Testis (tissue), 3 donors: ENCODE data around the gene HIPK3. TPM values are rescaled to one million over a fixed set of nuclear protein-coding genes. Genes with fewer than 3 reads are reported as not detected.
"Not testable (repeated sequence)": the region's sequence is repeated elsewhere in the genome, so short reads cannot be mapped to it uniquely, and the experiment has no call there.

Experiments
- DNase-seq: peaks from one replicate; pipeline ENCODE4 v3.0.0-alpha.2; 2019
- H3K27ac ChIP-seq, 2 donors: fragments of 200-600 bp; sonication (generic); one replicate each; pipeline ENCODE4 v1.5.1; 2019
- H3K27me3 ChIP-seq: fragments of 200-600 bp; sonication (generic); one replicate; pipeline ENCODE4 v1.5.1; 2019
- H3K36me3 ChIP-seq: fragments of 200-600 bp; sonication (generic); one replicate; pipeline ENCODE4 v1.5.1; 2017; ENCODE audit warnings: low read depth; ENCODE audit errors: missing control alignments
- H3K4me1 ChIP-seq: fragments of 200-600 bp; sonication (generic); one replicate; pipeline ENCODE4 v1.5.1; 2019
- H3K4me3 ChIP-seq, 2 donors: fragments of 200-600 bp; sonication (generic); one replicate each; pipeline ENCODE4 v1.5.1; 2017 to 2019
- H3K9me3 ChIP-seq: fragments of 200-600 bp; sonication (generic); one replicate; pipeline ENCODE4 v1.5.1; 2017
- POLR2A ChIP-seq: fragments of 450-650 bp; IDR thresholded peaks from one replicate; pipeline ENCODE4 v1.6.1; 2017; ENCODE audit warnings: antibody characterized with exemption, mild to moderate bottlenecking, moderate library complexity
- WGBS, 2 donors: methylation state at CpG; one replicate each; pipeline ENCODE4 v1.1.5; 2018; 5-methylcytosine and 5-hydroxymethylcytosine counted together
- intact Hi-C: fragments of 100-400 bp; cut with DNase I; formaldehyde crosslinking; loops from one replicate; pipeline ENCODE4 v1.15.1; 2023; ENCODE audit warnings: low total_unique reads
- polyA plus RNA-seq: library from polyadenylated mRNA; stranded (reverse); fragments of 350-450 nt; fragmentation: Illumina TruSeq; extraction: RNeasy Lipid Tissue Mini Kit (QIAGEN cat#74804); gene quantifications from one replicate; pipeline ENCODE4 v1.2.3, GENCODE V29; 2014; ENCODE audit warnings: low read depth, low replicate concordance; ENCODE audit not compliant: insufficient read depth
- total RNA-seq, 2 donors: library from RNA; depleted of rRNA; stranded (reverse); fragments of >200 nt; gene quantifications; one replicate each; pipeline ENCODE4 v1.2.3, GENCODE V29; 2016
- TF ChIP-seq, protein P1 (sequence below), 3 experiments: fragments of 450-650 bp in 2 of 3; fragments of 200-600 bp in 1 of 3; sonication (generic) in 1 of 3; IDR thresholded peaks; one replicate each; pipeline ENCODE4 v1.5.1; 2016 to 2019; ENCODE audit warnings: antibody characterized with exemption in 3 of 3, mild to moderate bottlenecking in 2 of 3, moderate library complexity in 1 of 3

The HIPK3 gene
- total and polyA plus RNA-seq, 3 donors from 2014 or later: 47.6 to 90.2 (median 86.3) TPM

DNA sequence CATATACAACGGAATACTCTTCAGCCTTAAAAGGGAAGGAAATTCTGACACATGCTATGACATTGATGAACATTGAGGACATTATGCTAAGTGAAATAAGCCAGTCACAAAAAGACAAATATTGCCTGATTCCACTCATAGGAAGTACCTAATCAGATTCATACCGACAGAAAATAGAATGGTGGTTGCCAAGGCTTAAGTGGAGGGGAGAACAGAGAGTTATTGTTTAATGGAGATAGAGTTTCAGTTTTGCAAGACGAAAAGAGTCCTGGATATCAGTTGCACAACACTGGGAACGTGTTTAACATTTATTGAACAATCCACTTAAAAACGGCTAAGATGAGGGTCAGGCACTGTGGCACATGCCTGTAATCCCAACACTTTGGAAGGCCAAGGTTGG is 45.6 kb upstream of the HIPK3 start:
- Histone ChIP-seq H3K4me3 (no peak overlapping the region), H3K27me3 (no peaks in the 10 kb centered on the region), H3K4me1 (no peaks in the 10 kb centered on the region), H3K36me3 (no peaks in the 10 kb centered on the region), H3K9me3 (no peaks in the 10 kb centered on the region), H3K27ac (no peak overlapping the region)
- no peak for DNase-seq
- 35 to 40% methylated on average over 5 of the region's 5 CpGs for WGBS, 2 donors
- intact Hi-C loops: no loop called here
- TF ChIP-seq, protein P1, sequence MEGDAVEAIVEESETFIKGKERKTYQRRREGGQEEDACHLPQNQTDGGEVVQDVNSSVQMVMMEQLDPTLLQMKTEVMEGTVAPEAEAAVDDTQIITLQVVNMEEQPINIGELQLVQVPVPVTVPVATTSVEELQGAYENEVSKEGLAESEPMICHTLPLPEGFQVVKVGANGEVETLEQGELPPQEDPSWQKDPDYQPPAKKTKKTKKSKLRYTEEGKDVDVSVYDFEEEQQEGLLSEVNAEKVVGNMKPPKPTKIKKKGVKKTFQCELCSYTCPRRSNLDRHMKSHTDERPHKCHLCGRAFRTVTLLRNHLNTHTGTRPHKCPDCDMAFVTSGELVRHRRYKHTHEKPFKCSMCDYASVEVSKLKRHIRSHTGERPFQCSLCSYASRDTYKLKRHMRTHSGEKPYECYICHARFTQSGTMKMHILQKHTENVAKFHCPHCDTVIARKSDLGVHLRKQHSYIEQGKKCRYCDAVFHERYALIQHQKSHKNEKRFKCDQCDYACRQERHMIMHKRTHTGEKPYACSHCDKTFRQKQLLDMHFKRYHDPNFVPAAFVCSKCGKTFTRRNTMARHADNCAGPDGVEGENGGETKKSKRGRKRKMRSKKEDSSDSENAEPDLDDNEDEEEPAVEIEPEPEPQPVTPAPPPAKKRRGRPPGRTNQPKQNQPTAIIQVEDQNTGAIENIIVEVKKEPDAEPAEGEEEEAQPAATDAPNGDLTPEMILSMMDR (IDR thresholded peaks at IDR 0.05): no peak
- no peak for TF ChIP-seq POLR2A

DNA sequence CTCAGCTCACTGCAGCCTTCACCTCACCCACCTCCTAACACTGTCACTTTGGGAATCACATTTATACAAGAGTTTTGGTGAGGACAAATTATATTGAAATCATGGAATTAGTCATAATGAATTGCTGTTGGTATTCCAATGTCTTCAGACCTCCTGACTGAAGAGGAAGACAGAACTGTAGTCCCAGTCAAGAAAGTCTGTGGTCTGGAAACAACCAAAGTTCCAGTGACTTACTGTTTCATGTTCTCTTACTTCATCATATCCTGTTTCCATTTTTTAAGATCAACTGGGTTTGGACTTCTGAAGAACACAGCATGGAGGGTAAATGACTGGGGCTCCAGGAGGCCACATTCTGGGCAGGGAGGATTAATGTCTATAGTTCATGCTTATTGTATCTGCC is 43.0 kb upstream of the HIPK3 start:
- Histone ChIP-seq H3K9me3 (no peaks in the 10 kb centered on the region), H3K4me1 (no peaks in the 10 kb centered on the region), H3K36me3 (no peaks in the 10 kb centered on the region), H3K27ac (no peak overlapping the region), H3K27me3 (no peaks in the 10 kb centered on the region), H3K4me3 (no peak overlapping the region)
- intact Hi-C loops: no loop called here
- no peak for DNase-seq
- TF ChIP-seq, protein P1 (IDR thresholded peaks at IDR 0.05): no peak
- no peak for TF ChIP-seq POLR2A

DNA sequence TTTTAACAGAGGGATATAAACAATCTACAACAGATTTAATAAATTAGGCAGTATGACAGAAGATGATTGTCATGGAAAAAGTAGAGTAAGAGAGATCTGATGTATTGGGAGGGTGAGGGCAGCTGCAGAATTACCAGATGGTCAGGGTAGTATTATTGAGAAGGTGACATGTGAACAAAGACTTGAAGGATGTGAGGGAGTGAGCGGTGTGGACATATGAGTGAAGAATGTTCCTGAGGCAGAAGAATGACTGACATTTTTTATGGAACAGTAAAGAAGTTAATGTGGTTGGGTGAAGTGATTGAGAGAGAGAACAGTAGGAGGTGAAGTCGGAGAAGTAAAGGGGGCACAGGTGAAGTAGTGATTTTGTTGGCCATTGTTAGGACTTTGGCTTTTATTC is 42.4 kb upstream of the HIPK3 start:
- Histone ChIP-seq H3K4me1 (no peaks in the 10 kb centered on the region), H3K27ac (no peak overlapping the region), H3K9me3 (no peaks in the 10 kb centered on the region), H3K4me3 (no peak overlapping the region), H3K36me3 (no peaks in the 10 kb centered on the region), H3K27me3 (no peaks in the 10 kb centered on the region)
- intact Hi-C loops: no loop called here
- TF ChIP-seq, protein P1 (IDR thresholded peaks at IDR 0.05): no peak
- 80 to 96% methylated on average over 2 of the region's 2 CpGs for WGBS, 2 donors
- no peak for DNase-seq

DNA sequence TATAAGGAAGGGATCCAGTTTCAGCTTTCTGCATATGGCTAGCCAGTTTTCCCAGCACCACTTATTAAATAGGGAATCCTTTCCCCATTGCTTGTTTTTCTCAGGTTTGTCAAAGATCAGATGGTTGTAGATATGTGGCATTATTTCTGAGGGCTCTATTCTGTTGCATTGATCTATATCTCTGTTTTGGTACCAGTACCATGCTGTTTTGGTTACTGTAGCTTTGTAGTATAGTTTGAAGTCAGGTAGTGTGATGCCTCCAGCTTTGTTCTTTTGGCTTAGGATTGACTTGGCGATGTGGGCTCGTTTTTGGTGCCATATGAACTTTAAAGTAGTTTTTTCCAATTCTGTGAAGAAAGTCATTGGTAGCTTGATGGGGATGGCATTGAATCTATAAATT is 40.5 kb upstream of the HIPK3 start:
- H3K27ac ChIP-seq, H3K4me1 ChIP-seq, H3K27me3 ChIP-seq, intact Hi-C loops, H3K36me3 ChIP-seq, H3K4me3 ChIP-seq, DNase-seq, H3K9me3 ChIP-seq: not testable (repeated sequence)
- 67 to 78% methylated on average over 2 of the region's 2 CpGs for WGBS, 2 donors

DNA sequence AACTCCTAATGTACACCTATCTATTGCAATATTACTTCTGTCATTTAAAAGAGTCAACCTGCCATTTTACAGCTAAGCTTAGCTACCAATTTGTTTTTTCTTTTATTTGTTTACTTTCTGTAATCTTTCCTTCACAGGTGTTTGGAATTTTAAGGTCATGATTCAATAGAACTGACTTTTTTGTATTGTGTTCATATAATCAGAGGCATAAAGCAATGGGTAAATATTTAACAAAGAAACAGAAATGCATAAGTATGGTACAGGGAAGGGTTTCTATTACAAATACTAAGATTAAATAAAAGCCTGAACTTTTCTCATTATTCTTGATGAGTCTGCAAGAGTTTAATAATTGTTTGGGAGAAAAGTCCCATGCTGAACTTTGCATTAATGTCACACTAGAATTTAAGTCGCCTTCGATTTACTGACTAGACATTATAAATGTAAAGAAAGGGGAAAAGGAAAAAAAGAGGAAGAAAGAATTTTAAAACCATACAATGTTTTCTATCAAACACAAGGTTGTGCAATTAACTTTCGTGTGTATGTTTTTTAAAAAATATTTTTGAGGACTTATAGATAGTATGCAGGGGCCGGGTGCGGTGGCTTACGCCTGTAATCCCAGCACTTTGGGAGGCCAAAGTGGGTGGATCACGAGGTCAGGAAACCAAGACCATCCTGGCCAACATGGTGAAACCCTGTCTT is 35.0 kb upstream of the HIPK3 start:
- Histone ChIP-seq H3K27me3 (no peaks in the 10 kb centered on the region), H3K9me3 (no peaks in the 10 kb centered on the region), H3K4me1 (no peaks in the 10 kb centered on the region), H3K27ac (no peak overlapping the region), H3K36me3 (no peaks in the 10 kb centered on the region), H3K4me3 (no peak overlapping the region)
- intact Hi-C loops: no loop called here
- WGBS, 2 donors: 84 to 86% methylated on average over 7 of the region's 7 CpGs
- TF ChIP-seq, protein P1 (IDR thresholded peaks at IDR 0.05): no peak
- TF ChIP-seq POLR2A: no peak
- no peak for DNase-seq
